ENCODE results near the gene TGFBR3. TPM values are rescaled to one million over a fixed set of nuclear protein-coding genes. Genes with fewer than 3 reads are reported as not detected.
A peak's percentile ranks its signal among the peaks of the same experiment; 100 is the strongest.

The TGFBR3 gene
- total and polyA plus RNA-seq, 2 of the 13 experiments (the other 11 are each of a cell fraction or from before 2014, with no cell fraction given): 76.5 to 195 TPM

GRCh38 chr1:91851130-91852010 is 34.6 kb downstream of the TGFBR3 start (continued):
- TF ChIP-seq HNRNPUL1 (IDR thresholded peaks at IDR 0.05; ENCODE audit: low read depth, low read length) (no peak), ZNF766 (CRISPR knock-in tag; IDR thresholded peaks at IDR 0.05; ENCODE audit: borderline replicate concordance) (no peak)

GRCh38 chr1:91850708-91851107 is 35.2 kb downstream of the TGFBR3 start:
- WGBS (ENCODE audit: low lambda C conversion rate): 87% methylated on average over 1 of the region's 1 CpG
- no peak overlapping the region for H3K9ac ChIP-seq (ENCODE audit: insufficient read depth, low read depth, low read length)
- no TSS peak for BruUV-seq (replicated peaks)
- H2AFZ ChIP-seq (ENCODE audit: low read length): no peak overlapping the region
- TF ChIP-seq ZSCAN9 (CRISPR knock-in tag; IDR thresholded peaks at IDR 0.05; ENCODE audit: borderline replicate concordance) (no peak), ZNF136 (CRISPR knock-in tag; IDR thresholded peaks at IDR 0.05; ENCODE audit: low read depth) (no peak), ZNF816 (CRISPR knock-in tag; IDR thresholded peaks at IDR 0.05; ENCODE audit: borderline replicate concordance) (no peak), JUNB (CRISPR knock-in tag; IDR thresholded peaks at IDR 0.05; ENCODE audit: borderline replicate concordance) (no peak), ELK4 (CRISPR knock-in tag; IDR thresholded peaks at IDR 0.05; ENCODE audit: borderline replicate concordance) (no peak), ZNF598 (CRISPR knock-in tag; IDR thresholded peaks at IDR 0.05; ENCODE audit: borderline replicate concordance) (no peak), IRX3 (CRISPR knock-in tag; IDR thresholded peaks at IDR 0.05; ENCODE audit: borderline replicate concordance, low read depth) (no peak), XBP1 (CRISPR knock-in tag; IDR thresholded peaks at IDR 0.05) (no peak)
- FAIRE-seq: no peak
- H3K36me3 ChIP-seq (replicated peaks in 1 of 2; ENCODE audit: control insufficient read depth in 1 of 2, insufficient read depth in 2 of 2, low read length in 2 of 2): peaks cover 7 to 27% of the 10 kb centered on the region in 2 experiments; a peak in 4 of 5 replicates
- DNase-seq (ENCODE audit: low spot score): no peak
- H3K27me3 ChIP-seq (ENCODE audit: control insufficient read depth in 1 of 2, insufficient read depth in 2 of 2, low read length in 2 of 2): no peaks in the 10 kb centered on the region
- peaks cover 94% of the 10 kb centered on the region for H3K79me2 ChIP-seq (ENCODE audit: insufficient read depth, low read length)
- H3K4me1 ChIP-seq (ENCODE audit: insufficient read depth, low read length): peaks cover 74% of the 10 kb centered on the region
- no peak for ATAC-seq
- H3K9me3 ChIP-seq (ENCODE audit: low read length): no peaks in the 10 kb centered on the region
- CTCF ChIA-PET (ENCODE audit: low intra/inter-chr PET ratio, low total read pairs): no interaction called here
- no peak overlapping the region for H3K4me3 ChIP-seq (replicated peaks in 1 of 3; ENCODE audit: insufficient read depth in 1 of 3, low read depth in 2 of 3, low read length in 3 of 3)
- intact Hi-C loops (cut with micrococcal nuclease; ENCODE audit: unreplicated experiment) (no loop called here), in situ Hi-C loops (cut with HindIII; ENCODE audit: extremely low pct_ligation_motif_present, low pct_unique_long_range_greater_than_20kb) (no loop called here)
- H3K27ac ChIP-seq (ENCODE audit: extremely low read length, insufficient read depth, low read length): peak overlapping the region; percentile 4
- H4K20me1 ChIP-seq (ENCODE audit: insufficient read depth, low read length): peaks cover 19% of the 10 kb centered on the region; the same call in 1 of the 2 replicates
- H3K4me2 ChIP-seq (ENCODE audit: low read depth, low read length): peak overlapping the region; percentile 51
- POLR2A ChIA-PET: interaction anchor here (1.1 to 1.6 kb wide), 5 partner anchors 16 to 34 kb away, joined by 3 to 7 read pairs (median 5); no protein-coding TSS in a partner anchor
